Gastroesophageal sphincter (tissue), 3 donors: ENCODE results near the gene HADHA.

Experiments
- POLR2A ChIP-seq, 2 donors: fragments of 450-650 bp; IDR thresholded peaks; one replicate each; pipeline ENCODE4 v1.6.1; 2017; ENCODE audit warnings: antibody characterized with exemption in 2 of 2, mild to moderate bottlenecking in 2 of 2, moderate library complexity in 1 of 2
- TF ChIP-seq, protein P1 (sequence below), 4 experiments: fragments of 200-600 bp in 2 of 4; fragments of 450-650 bp in 2 of 4; sonication (generic) in 1 of 4; IDR thresholded peaks; one replicate each; pipeline ENCODE4 v1.5.1; 2017 to 2019; ENCODE audit warnings: antibody characterized with exemption in 4 of 4, mild to moderate bottlenecking in 2 of 4, moderate library complexity in 2 of 4

- TF ChIP-seq, protein P1, sequence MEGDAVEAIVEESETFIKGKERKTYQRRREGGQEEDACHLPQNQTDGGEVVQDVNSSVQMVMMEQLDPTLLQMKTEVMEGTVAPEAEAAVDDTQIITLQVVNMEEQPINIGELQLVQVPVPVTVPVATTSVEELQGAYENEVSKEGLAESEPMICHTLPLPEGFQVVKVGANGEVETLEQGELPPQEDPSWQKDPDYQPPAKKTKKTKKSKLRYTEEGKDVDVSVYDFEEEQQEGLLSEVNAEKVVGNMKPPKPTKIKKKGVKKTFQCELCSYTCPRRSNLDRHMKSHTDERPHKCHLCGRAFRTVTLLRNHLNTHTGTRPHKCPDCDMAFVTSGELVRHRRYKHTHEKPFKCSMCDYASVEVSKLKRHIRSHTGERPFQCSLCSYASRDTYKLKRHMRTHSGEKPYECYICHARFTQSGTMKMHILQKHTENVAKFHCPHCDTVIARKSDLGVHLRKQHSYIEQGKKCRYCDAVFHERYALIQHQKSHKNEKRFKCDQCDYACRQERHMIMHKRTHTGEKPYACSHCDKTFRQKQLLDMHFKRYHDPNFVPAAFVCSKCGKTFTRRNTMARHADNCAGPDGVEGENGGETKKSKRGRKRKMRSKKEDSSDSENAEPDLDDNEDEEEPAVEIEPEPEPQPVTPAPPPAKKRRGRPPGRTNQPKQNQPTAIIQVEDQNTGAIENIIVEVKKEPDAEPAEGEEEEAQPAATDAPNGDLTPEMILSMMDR (IDR thresholded peaks at IDR 0.05): no peak
- TF ChIP-seq POLR2A (IDR thresholded peaks at IDR 0.05): no peak
Measured at GRCh38 chr2:26284132-26284531, 39.7 kb upstream of the HADHA start.
